Measurements from ENCODE around the gene ADAMTS16. TPM values are rescaled to one million over a fixed set of nuclear protein-coding genes. Genes with fewer than 3 reads are reported as not detected.

Gene ADAMTS16
- total and polyA plus RNA-seq, 2 experiments from 2014 or later: 2.2 to 5.9 TPM

DNA sequence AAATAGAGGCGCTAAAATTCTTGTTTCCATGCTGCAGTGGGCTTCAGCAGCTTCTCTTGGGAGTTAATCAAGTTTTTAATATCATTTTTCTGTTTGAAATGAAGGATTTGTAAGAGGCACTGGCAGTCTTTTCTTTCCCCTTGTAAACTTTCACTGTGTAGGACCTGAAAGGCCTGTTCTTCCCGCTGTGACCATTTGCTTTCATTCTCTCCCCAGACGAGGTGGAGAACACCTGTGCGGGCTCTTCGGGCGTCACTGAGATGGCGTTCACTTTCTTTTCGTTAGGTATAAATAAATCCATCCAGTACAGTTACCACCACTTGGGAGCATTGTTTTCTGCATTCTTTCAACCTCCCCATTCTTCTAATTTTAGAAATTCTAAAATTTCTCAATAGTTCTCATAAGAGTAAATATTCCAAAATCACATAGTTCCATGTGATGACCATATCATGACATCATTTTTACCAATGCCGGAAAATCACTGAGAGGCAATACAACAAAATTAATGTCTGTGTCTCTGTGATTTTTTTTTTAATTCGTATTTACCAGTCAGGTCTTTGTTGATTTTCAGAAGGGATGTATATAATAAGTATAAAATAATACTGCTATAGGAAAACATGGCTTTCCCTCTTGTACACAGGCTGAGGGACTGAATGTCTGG, 150.7 kb downstream of the ADAMTS16 start:
- H2AFZ ChIP-seq: no peak overlapping the region
- no peaks in the 10 kb centered on the region for H4K20me1 ChIP-seq (ENCODE audit: insufficient read depth, poor library complexity, severe bottlenecking)
- 85% methylated on average over 10 of the region's 10 CpGs for WGBS (ENCODE audit: low lambda C conversion rate, missing lambda C conversion rate)
- no peaks in the 10 kb centered on the region for H3K36me3 ChIP-seq (replicated peaks; ENCODE audit: insufficient read depth, low read depth)
- no peak overlapping the region for H3K4me2 ChIP-seq
- H3K27me3 ChIP-seq: no peaks in the 10 kb centered on the region
- DNase-seq (ENCODE audit: low spot score): no peak
- no peak overlapping the region for H3K27ac ChIP-seq
- no peak overlapping the region for H3K4me3 ChIP-seq
- H3K4me1 ChIP-seq (ENCODE audit: insufficient read depth): no peaks in the 10 kb centered on the region
- H3K79me2 ChIP-seq: no peaks in the 10 kb centered on the region
- TF ChIP-seq EZH2 (IDR thresholded peaks at IDR 0.05; ENCODE audit: borderline replicate concordance): no peak
- TF ChIP-seq, protein P1, sequence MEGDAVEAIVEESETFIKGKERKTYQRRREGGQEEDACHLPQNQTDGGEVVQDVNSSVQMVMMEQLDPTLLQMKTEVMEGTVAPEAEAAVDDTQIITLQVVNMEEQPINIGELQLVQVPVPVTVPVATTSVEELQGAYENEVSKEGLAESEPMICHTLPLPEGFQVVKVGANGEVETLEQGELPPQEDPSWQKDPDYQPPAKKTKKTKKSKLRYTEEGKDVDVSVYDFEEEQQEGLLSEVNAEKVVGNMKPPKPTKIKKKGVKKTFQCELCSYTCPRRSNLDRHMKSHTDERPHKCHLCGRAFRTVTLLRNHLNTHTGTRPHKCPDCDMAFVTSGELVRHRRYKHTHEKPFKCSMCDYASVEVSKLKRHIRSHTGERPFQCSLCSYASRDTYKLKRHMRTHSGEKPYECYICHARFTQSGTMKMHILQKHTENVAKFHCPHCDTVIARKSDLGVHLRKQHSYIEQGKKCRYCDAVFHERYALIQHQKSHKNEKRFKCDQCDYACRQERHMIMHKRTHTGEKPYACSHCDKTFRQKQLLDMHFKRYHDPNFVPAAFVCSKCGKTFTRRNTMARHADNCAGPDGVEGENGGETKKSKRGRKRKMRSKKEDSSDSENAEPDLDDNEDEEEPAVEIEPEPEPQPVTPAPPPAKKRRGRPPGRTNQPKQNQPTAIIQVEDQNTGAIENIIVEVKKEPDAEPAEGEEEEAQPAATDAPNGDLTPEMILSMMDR (IDR thresholded peaks at IDR 0.05; ENCODE audit: poor library complexity): no peak
- no peak for TF ChIP-seq EZH2phosphoT487 (IDR thresholded peaks at IDR 0.05; ENCODE audit: low read depth, severe bottlenecking, unreplicated experiment)
- no peaks in the 10 kb centered on the region for H3K9me3 ChIP-seq (ENCODE audit: low read depth)
- no peaks in the 10 kb centered on the region for H3K9me2 ChIP-seq (replicated peaks; ENCODE audit: insufficient read depth)

DNA sequence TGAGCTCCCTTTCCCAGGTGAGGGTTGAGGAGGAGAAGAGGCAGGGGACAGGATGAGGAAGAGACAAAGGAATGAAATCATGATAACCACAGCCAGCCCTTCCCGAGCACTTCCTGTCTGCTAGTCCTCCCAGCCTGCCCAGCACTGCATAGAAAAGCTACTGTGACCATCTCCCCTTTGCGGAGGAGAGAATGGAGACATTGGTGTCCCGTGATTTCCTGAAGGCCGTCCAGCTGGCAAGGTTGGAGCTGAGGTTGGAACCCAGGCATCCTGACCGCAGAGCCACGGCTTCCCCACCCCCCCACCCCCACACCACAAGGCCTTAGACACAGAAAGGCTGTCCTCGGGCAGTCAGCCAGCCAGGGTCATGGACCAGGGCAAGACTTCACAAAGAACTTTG, 151.2 kb downstream of the ADAMTS16 start:
- Histone ChIP-seq H3K27ac (no peak overlapping the region), H3K27me3 (no peaks in the 10 kb centered on the region), H3K4me1 (ENCODE audit: insufficient read depth) (no peaks in the 10 kb centered on the region), H3K36me3 (replicated peaks; ENCODE audit: insufficient read depth, low read depth) (no peaks in the 10 kb centered on the region), H4K20me1 (ENCODE audit: insufficient read depth, poor library complexity, severe bottlenecking) (no peaks in the 10 kb centered on the region), H3K4me2 (no peak overlapping the region), H3K79me2 (no peaks in the 10 kb centered on the region), H3K9me3 (ENCODE audit: low read depth) (no peaks in the 10 kb centered on the region), H2AFZ (no peak overlapping the region), H3K9me2 (replicated peaks; ENCODE audit: insufficient read depth) (no peaks in the 10 kb centered on the region), H3K4me3 (no peak overlapping the region)
- TF ChIP-seq, protein P1 (IDR thresholded peaks at IDR 0.05; ENCODE audit: poor library complexity): no peak
- no peak for TF ChIP-seq EZH2phosphoT487 (IDR thresholded peaks at IDR 0.05; ENCODE audit: low read depth, severe bottlenecking, unreplicated experiment)
- no peak for TF ChIP-seq EZH2 (IDR thresholded peaks at IDR 0.05; ENCODE audit: borderline replicate concordance)
- 85% methylated on average over 5 of the region's 7 CpGs for WGBS (ENCODE audit: low lambda C conversion rate, missing lambda C conversion rate)
- no peak for DNase-seq (ENCODE audit: low spot score)

DNA sequence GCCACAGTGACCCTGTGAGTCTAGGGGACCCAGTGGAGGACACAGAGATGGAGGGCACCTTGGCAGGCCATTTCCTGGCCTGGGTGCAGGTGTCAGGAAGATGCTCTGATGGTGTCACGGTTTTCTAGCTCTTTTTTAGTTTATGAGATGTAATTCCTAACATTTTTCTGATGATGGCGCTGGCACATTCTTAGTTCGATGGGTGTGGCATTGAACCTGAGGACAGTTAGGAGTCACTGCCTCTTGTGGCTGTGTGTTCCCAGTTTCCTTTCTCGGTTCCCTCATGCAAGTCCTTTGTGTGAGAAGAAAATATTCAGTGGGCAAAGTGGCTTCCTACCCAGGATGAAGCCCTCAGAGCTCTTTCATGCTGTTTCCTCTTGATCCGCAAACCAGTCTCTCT, 152.9 kb downstream of the ADAMTS16 start:
- H3K9me3 ChIP-seq (ENCODE audit: low read depth): no peaks in the 10 kb centered on the region
- H3K36me3 ChIP-seq (replicated peaks; ENCODE audit: insufficient read depth, low read depth): no peaks in the 10 kb centered on the region
- H3K4me3 ChIP-seq: no peak overlapping the region
- WGBS (ENCODE audit: low lambda C conversion rate, missing lambda C conversion rate): 78% methylated on average over 5 of the region's 5 CpGs
- H2AFZ ChIP-seq: no peak overlapping the region
- H3K27me3 ChIP-seq: no peaks in the 10 kb centered on the region
- no peaks in the 10 kb centered on the region for H3K4me1 ChIP-seq (ENCODE audit: insufficient read depth)
- H3K4me2 ChIP-seq: no peak overlapping the region
- DNase-seq (ENCODE audit: low spot score): no peak
- H3K27ac ChIP-seq: no peak overlapping the region
- H4K20me1 ChIP-seq (ENCODE audit: insufficient read depth, poor library complexity, severe bottlenecking): no peaks in the 10 kb centered on the region
- no peaks in the 10 kb centered on the region for H3K9me2 ChIP-seq (replicated peaks; ENCODE audit: insufficient read depth)
- H3K79me2 ChIP-seq: no peaks in the 10 kb centered on the region
- TF ChIP-seq EZH2 (IDR thresholded peaks at IDR 0.05; ENCODE audit: borderline replicate concordance) (no peak), EZH2phosphoT487 (IDR thresholded peaks at IDR 0.05; ENCODE audit: low read depth, severe bottlenecking, unreplicated experiment) (no peak)
- TF ChIP-seq, protein P1 (IDR thresholded peaks at IDR 0.05; ENCODE audit: poor library complexity): no peak

Data from hepatocyte (in vitro differentiated cells).